ENCODE measurements around the gene SLC16A10.

- TF ChIP-seq, protein P1, sequence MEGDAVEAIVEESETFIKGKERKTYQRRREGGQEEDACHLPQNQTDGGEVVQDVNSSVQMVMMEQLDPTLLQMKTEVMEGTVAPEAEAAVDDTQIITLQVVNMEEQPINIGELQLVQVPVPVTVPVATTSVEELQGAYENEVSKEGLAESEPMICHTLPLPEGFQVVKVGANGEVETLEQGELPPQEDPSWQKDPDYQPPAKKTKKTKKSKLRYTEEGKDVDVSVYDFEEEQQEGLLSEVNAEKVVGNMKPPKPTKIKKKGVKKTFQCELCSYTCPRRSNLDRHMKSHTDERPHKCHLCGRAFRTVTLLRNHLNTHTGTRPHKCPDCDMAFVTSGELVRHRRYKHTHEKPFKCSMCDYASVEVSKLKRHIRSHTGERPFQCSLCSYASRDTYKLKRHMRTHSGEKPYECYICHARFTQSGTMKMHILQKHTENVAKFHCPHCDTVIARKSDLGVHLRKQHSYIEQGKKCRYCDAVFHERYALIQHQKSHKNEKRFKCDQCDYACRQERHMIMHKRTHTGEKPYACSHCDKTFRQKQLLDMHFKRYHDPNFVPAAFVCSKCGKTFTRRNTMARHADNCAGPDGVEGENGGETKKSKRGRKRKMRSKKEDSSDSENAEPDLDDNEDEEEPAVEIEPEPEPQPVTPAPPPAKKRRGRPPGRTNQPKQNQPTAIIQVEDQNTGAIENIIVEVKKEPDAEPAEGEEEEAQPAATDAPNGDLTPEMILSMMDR (IDR thresholded peaks at IDR 0.05), result no peak
- TF ChIP-seq ZFX (IDR thresholded peaks at IDR 0.05; ENCODE audit: borderline replicate concordance), result no peak
Measured at GRCh38 chr6:111198841-111199240, 111.5 kb downstream of the SLC16A10 start.
